Ascending aorta (tissue), 2 donors: ENCODE data around the gene OR2J1. TPM values are rescaled to one million over a fixed set of nuclear protein-coding genes. Genes with fewer than 3 reads are reported as not detected.

Experiments used
- DNase-seq, 2 donors: peaks; one replicate each; pipeline ENCODE4 v3.0.0-alpha.2; 2019; ENCODE audit warnings: low spot score in 2 of 2
- H3K27ac ChIP-seq, 2 donors: fragments of 200-600 bp; sonication (generic); one replicate each; pipeline ENCODE4 v1.5.1; 2016 to 2017; ENCODE audit warnings: mild to moderate bottlenecking in 1 of 2
- H3K27me3 ChIP-seq: fragments of 200-600 bp; sonication (generic); one replicate; pipeline ENCODE4 v1.5.1; 2017
- H3K36me3 ChIP-seq, 2 donors: fragments of 200-600 bp; sonication (generic); one replicate each; pipeline ENCODE4 v1.5.1; 2016
- H3K4me1 ChIP-seq, 2 donors: fragments of 200-600 bp; sonication (generic); one replicate each; pipeline ENCODE4 v1.5.1; 2016 to 2017; ENCODE audit warnings: mild to moderate bottlenecking in 1 of 2
- H3K4me3 ChIP-seq, 2 donors: fragments of 200-600 bp; sonication (generic); one replicate each; pipeline ENCODE4 v1.5.1; 2016 to 2017; ENCODE audit warnings: mild to moderate bottlenecking in 1 of 2
- H3K9me3 ChIP-seq, 2 donors: fragments of 200-600 bp; sonication (generic); one replicate each; pipeline ENCODE4 v1.5.1; 2016
- intact Hi-C: fragments of 100-400 bp; cut with DNase I; formaldehyde crosslinking; loops from one replicate; pipeline ENCODE4 v1.15.1; 2023
- total RNA-seq: library from RNA; depleted of rRNA; stranded (reverse); fragments of >200 nt; gene quantifications from one replicate; pipeline ENCODE4 v1.1.0, GENCODE V29; 2016
- TF ChIP-seq, protein P1 (sequence below), 3 experiments: fragments of 200-600 bp in 2 of 3; fragments of 450-650 bp in 1 of 3; sonication (generic) in 2 of 3; IDR thresholded peaks; one replicate each; pipeline ENCODE4 v1.5.1; 2016 to 2019; ENCODE audit warnings: antibody characterized with exemption in 3 of 3, mild to moderate bottlenecking in 1 of 3, moderate library complexity in 1 of 3

The OR2J1 gene
- total RNA-seq, 1 donor from 2014 or later: not detected

DNA sequence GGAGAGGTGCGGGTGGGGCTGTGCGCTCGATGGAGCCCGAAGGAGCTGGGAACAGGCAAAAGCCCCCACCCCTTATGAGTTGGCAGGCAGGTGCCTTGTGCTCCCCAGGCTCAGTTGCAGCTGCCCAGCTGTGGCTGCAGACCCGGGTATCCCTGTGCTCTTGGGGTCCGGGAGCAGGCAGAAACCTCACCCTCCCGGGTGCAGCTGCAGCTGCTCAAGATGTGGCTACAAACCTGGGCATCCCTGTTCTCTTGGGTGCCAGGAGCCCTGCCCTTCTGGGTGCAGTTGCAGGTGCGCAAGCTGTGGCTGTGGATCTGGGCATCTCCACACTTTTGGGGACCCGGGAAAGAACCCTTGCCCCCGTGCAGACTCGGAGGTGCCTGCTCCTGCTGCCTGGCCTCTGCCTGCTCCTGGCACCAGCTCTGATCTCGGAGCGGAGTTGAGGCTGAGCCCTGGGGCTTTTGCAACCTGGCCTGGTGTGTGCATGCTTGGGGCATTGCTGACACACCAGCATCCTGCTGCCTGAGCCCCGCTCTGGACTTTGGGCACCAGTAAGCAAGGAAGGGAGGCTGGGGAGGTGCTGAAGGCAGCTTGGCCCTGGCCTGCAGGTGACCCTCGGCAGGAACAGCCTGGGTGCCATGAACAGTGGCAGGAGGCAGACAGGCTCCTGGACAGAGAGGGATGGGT, 30.2 kb downstream of the OR2J1 start:
- Histone ChIP-seq H3K4me3 (no peak overlapping the region), H3K27me3 (no peaks in the 10 kb centered on the region), H3K27ac (no peak overlapping the region), H3K4me1 (no peaks in the 10 kb centered on the region), H3K9me3 (no peaks in the 10 kb centered on the region), H3K36me3 (no peaks in the 10 kb centered on the region)
- intact Hi-C loops: no loop called here
- no peak for DNase-seq
- TF ChIP-seq, protein P1, sequence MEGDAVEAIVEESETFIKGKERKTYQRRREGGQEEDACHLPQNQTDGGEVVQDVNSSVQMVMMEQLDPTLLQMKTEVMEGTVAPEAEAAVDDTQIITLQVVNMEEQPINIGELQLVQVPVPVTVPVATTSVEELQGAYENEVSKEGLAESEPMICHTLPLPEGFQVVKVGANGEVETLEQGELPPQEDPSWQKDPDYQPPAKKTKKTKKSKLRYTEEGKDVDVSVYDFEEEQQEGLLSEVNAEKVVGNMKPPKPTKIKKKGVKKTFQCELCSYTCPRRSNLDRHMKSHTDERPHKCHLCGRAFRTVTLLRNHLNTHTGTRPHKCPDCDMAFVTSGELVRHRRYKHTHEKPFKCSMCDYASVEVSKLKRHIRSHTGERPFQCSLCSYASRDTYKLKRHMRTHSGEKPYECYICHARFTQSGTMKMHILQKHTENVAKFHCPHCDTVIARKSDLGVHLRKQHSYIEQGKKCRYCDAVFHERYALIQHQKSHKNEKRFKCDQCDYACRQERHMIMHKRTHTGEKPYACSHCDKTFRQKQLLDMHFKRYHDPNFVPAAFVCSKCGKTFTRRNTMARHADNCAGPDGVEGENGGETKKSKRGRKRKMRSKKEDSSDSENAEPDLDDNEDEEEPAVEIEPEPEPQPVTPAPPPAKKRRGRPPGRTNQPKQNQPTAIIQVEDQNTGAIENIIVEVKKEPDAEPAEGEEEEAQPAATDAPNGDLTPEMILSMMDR (IDR thresholded peaks at IDR 0.05): no peak

DNA sequence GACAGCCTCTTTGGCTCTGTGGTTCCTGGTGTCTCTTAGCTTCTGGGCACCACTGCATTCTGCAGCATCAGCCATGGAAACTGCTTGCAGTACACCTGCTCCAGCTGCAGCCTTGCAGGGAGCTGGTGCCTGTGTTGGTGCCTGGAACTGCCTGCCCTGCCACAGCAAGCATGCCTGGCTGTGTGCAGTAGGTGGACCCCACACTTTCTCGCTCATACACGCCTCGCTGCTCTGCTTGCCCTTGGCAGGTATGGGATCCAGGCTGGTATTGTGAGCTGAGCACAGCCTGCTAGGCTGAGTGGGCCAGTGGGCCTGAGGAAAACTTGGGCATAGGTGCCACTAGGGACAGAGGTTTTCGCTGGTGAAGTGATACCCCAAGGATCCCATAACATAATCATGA, 31.4 kb downstream of the OR2J1 start:
- Histone ChIP-seq H3K4me3 (no peak overlapping the region), H3K9me3 (no peaks in the 10 kb centered on the region), H3K27me3 (no peaks in the 10 kb centered on the region), H3K27ac (no peak overlapping the region), H3K36me3 (no peaks in the 10 kb centered on the region), H3K4me1 (no peaks in the 10 kb centered on the region)
- TF ChIP-seq, protein P1 (IDR thresholded peaks at IDR 0.05): no peak
- no peak for DNase-seq
- intact Hi-C loops: no loop called here

DNA sequence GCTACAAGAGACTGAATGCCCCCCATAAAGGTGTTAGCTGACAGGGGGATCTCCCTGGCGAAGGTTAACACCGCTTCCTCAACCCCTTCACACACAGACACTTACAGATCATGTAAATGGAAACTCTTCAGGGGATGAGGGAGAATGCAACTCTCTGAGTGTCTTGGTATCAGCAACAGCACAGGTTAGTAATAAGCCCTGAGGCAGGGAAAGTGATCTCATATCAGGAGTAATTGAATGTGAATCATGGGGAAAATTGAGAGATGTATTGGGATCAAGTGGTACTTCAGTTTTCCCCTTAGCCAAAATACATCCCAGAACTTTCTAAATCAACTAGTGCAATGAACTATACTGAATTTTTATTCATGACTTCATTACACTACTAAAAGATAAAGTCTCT, 32.4 kb downstream of the OR2J1 start:
- TF ChIP-seq, protein P1 (IDR thresholded peaks at IDR 0.05): no peak
- H3K9me3 ChIP-seq: no peaks in the 10 kb centered on the region
- no peaks in the 10 kb centered on the region for H3K27me3 ChIP-seq
- H3K27ac ChIP-seq: no peak overlapping the region
- no peak overlapping the region for H3K4me3 ChIP-seq
- no peaks in the 10 kb centered on the region for H3K4me1 ChIP-seq
- no peak for DNase-seq
- intact Hi-C loops: no loop called here
- H3K36me3 ChIP-seq: no peaks in the 10 kb centered on the region

DNA sequence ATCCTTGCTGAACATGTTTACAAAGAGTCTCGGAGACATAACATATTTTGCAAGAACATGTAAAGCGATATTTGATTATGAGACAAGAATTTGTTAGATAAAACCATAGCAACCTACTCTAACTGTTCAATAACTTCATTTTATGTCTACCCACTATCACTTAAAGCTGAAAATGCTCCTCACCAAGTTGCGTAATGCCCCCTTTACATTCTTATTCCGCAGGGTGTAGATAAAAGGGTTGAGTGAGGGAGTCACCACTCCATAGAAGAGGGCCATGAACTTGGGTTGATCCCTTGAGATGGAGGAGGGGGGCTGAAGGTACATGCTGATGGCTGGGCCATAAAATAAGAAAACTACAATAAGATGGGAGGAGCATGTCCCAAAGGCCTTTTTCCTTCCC, 38.4 kb downstream of the OR2J1 start:
- Histone ChIP-seq H3K4me3 (no peak overlapping the region), H3K27me3 (no peaks in the 10 kb centered on the region), H3K27ac (no peak overlapping the region), H3K9me3 (no peaks in the 10 kb centered on the region), H3K36me3 (no peaks in the 10 kb centered on the region), H3K4me1 (no peaks in the 10 kb centered on the region)
- intact Hi-C loops: no loop called here
- TF ChIP-seq, protein P1 (IDR thresholded peaks at IDR 0.05): no peak
- DNase-seq: no peak

DNA sequence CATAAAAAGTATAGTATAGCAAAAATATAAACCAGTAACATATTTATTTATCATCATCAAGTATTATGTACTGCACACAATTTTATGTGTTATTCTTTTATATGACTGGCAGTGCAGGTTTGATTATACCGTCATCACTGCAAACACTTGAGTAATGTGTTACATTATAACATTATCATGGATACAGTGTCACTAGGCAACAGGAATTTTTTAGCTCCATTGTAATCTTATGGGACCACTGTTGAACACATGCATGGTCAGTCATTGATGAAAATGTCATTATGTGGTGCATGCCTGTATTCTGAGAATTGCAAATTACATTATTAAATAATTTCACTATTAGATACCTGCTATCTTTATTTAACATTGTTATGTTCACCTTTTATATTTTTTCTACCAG, 42.3 kb downstream of the OR2J1 start:
- H3K27me3 ChIP-seq: no peaks in the 10 kb centered on the region
- H3K4me1 ChIP-seq: no peaks in the 10 kb centered on the region
- no peak for DNase-seq
- TF ChIP-seq, protein P1 (IDR thresholded peaks at IDR 0.05): no peak
- H3K36me3 ChIP-seq: no peaks in the 10 kb centered on the region
- H3K4me3 ChIP-seq: no peak overlapping the region
- no peak overlapping the region for H3K27ac ChIP-seq
- intact Hi-C loops: no loop called here
- H3K9me3 ChIP-seq: no peaks in the 10 kb centered on the region

DNA sequence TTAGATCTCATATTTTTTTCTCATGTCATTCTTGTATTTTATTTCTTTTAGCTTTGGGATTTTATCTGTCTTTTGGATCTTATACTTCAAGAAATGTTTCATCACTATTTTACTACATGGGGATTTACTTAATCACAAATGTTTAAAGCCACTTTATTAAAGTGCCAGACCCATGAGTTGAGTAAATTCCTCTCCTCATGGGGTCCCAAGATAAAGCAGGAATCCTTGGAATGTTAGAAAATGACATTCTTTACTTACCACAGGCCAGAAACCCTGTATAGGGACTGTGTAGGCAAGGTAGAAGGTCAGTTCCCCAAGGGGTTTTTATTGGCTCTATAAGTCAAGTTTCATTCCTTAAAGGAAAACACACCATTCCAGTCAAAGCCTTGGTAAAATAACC, 43.0 kb downstream of the OR2J1 start:
- Histone ChIP-seq H3K27me3 (no peaks in the 10 kb centered on the region), H3K9me3 (no peaks in the 10 kb centered on the region), H3K27ac (no peak overlapping the region), H3K36me3 (no peaks in the 10 kb centered on the region), H3K4me3 (no peak overlapping the region), H3K4me1 (no peaks in the 10 kb centered on the region)
- no peak for DNase-seq
- intact Hi-C loops: no loop called here
- TF ChIP-seq, protein P1 (IDR thresholded peaks at IDR 0.05): no peak
